ENCODE measurements around the gene RCC1.
"Not testable (repeated sequence)": the region's sequence is repeated elsewhere in the genome, so short reads cannot be mapped to it uniquely, and the experiment has no call there.

RCC1 gene

GRCh38 chr1:28510970-28511440, 5.2 kb downstream of the RCC1 start:
- H3K4me3 ChIP-seq (ENCODE audit: low read depth, low read length) = no peak overlapping the region; the same call in 1 of the 2 replicates
- DNase-seq (ENCODE audit: low read depth) = no peak
- TF ChIP-seq, protein P1, sequence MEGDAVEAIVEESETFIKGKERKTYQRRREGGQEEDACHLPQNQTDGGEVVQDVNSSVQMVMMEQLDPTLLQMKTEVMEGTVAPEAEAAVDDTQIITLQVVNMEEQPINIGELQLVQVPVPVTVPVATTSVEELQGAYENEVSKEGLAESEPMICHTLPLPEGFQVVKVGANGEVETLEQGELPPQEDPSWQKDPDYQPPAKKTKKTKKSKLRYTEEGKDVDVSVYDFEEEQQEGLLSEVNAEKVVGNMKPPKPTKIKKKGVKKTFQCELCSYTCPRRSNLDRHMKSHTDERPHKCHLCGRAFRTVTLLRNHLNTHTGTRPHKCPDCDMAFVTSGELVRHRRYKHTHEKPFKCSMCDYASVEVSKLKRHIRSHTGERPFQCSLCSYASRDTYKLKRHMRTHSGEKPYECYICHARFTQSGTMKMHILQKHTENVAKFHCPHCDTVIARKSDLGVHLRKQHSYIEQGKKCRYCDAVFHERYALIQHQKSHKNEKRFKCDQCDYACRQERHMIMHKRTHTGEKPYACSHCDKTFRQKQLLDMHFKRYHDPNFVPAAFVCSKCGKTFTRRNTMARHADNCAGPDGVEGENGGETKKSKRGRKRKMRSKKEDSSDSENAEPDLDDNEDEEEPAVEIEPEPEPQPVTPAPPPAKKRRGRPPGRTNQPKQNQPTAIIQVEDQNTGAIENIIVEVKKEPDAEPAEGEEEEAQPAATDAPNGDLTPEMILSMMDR (IDR thresholded peaks at IDR 0.05; ENCODE audit: low read depth, low read length, missing control alignments) = no peak

- DNase-seq (ENCODE audit: low read depth) = no peak
- TF ChIP-seq, protein P1 (IDR thresholded peaks at IDR 0.05; ENCODE audit: low read depth, low read length, missing control alignments) = no peak
- H3K4me3 ChIP-seq (ENCODE audit: low read depth, low read length) = no peak overlapping the region
Observed at GRCh38 chr1:28512058-28512611, 6.3 kb downstream of the RCC1 start.

DNA sequence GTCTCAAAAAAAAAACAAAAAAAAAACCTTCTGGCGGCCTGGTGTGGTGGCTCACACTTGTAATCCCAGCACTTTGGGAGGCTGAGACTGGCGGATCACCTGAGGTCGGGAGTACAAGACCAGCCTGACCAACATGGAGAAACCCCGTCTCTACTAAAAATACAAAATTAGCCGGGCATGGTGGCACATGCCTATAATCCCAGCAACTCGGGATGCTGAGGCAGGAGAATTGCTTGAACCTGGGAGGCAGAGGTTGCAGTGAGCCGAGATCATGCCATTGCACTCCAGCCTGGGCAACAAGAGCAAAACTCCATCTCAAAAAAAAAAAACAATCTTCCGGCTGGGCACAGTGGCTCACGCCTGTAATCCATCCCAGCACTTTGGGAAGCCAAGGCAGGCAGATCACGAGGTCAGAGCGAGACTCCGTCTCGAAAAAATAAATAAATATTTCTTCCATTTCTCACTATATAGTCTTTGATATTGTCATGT, 8.6 kb downstream of the RCC1 start:
- DNase-seq (ENCODE audit: low read depth); H3K4me3 ChIP-seq (ENCODE audit: low read depth, low read length): not testable (repeated sequence)

- TF ChIP-seq, protein P1 (IDR thresholded peaks at IDR 0.05; ENCODE audit: low read depth, low read length, missing control alignments) = no peak
- DNase-seq (ENCODE audit: low read depth) = no peak
- no peak overlapping the region for H3K4me3 ChIP-seq (ENCODE audit: low read depth, low read length)
Observed at GRCh38 chr1:28516518-28516956, 10.7 kb downstream of the RCC1 start.

DNA sequence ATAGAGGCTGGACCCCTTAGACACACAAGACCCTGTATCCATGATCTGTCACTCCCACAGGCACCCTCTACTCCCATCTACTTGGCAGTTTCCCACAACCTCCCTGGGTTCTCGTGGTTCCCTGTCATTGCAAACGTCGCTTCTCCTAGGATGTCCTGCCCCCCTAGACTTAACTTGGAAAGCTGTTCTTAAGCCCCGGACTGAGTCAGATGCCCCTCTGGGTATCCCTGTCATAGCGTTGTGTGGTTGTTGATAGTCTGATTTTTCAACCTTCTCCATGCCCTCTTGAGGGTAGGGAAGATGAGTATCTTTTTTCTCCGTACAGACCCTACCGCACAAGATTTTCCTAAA, 11.8 kb downstream of the RCC1 start:
- TF ChIP-seq, protein P1 (IDR thresholded peaks at IDR 0.05; ENCODE audit: low read depth, low read length, missing control alignments) = no peak
- DNase-seq (ENCODE audit: low read depth) = no peak

DNA sequence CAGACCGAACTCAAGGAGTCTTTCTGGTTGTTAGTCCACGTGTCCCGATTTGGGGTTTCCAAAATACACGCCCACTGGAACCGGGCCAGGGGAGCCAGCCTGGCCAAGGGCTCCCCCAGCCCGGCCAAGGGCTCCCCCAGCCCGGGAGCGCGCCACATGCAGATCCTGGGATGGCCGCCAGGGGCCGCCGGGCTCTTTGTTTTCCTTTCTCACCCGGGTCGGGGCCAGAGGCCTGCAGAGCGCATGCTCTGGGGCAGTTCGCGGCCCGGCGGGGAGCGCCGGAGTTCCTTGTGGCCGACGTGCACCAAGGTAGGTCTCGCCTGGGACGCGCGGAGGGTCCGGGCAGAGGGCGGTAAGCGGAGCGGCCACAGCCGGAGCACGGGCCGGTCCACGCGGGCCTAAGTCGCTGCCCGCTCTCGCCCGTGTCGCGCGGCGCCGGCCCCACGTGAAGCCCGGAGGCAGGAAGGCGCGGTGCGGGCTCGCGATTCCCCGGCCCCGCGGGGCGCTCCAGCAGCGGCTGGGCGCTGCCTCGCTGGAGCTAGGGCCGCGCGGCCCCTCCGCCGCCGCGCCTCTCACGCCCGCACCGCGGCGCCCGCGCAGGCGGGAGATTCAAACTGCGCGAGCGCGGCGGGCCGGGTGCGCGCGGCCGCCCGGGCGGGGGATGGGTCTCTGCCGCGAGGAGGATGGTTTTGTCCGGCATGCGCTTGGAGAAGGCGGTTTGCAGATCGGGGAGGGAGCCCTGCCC, 12.3 kb downstream of the RCC1 start:
- no peak for DNase-seq (ENCODE audit: low read depth)
- TF ChIP-seq, protein P1 (IDR thresholded peaks at IDR 0.05; ENCODE audit: low read depth, low read length, missing control alignments) = peak; percentile 90

More for the DNA sequence above, 11.8 kb downstream of the RCC1 start:
- H3K4me3 ChIP-seq (ENCODE audit: low read depth, low read length) = peak overlapping the region; percentile 66; the same call in 1 of the 2 replicates

GRCh38 chr1:28518745-28519341, 13.0 kb downstream of the RCC1 start:
- TF ChIP-seq, protein P1 (IDR thresholded peaks at IDR 0.05; ENCODE audit: low read depth, low read length, missing control alignments) = no peak
- H3K4me3 ChIP-seq (ENCODE audit: low read depth, low read length) = peak overlapping the region; percentile 66
- DNase-seq (ENCODE audit: low read depth) = no peak

More for the DNA sequence above, 12.3 kb downstream of the RCC1 start:
- H3K4me3 ChIP-seq (ENCODE audit: low read depth, low read length) = peak overlapping the region; percentile 66
